Keratinocyte (primary cell): Measurements from ENCODE around the gene ZSWIM6.

Experiments
- CTCF ChIP-seq, 3 experiments: IDR thresholded peaks in 1 of 3; conservative IDR thresholded peaks in 1 of 3; optimal IDR thresholded peaks in 1 of 3; 2 replicates in 2 of 3; 3 replicates in 1 of 3; pipeline versions ENCODE3 to v1.5.1; 2011; ENCODE audit warnings: low read length in 3 of 3, mild to moderate bottlenecking in 3 of 3, moderate library complexity in 2 of 3, control low read depth in 1 of 3, inconsistent platforms in 1 of 3; ENCODE audit not compliant: insufficient read depth in 2 of 3; ENCODE audit errors: extremely low read depth in 1 of 3
- EZH2 ChIP-seq: IDR thresholded peaks from one replicate; pipeline ENCODE4 v1.6.1; 2012; ENCODE audit warnings: inconsistent platforms, mild to moderate bottlenecking, low read length, moderate library complexity

- no peak for TF ChIP-seq EZH2
- no peak for TF ChIP-seq CTCF (optimal IDR thresholded peaks at IDR 0.05 in 1 of 3, IDR thresholded peaks at IDR 0.05 in 1 of 3, conservative IDR thresholded peaks at IDR 0.05 in 1 of 3; ENCODE audit: extremely low read depth in 1 of 3, insufficient read depth in 2 of 3, low read length in 3 of 3)
These were observed 31.5 kb downstream of the ZSWIM6 start for GRCh38 chr5:61363401-61364114.
